H9 (cell line): ENCODE data around the gene UGT1A3. TPM values are rescaled to one million over a fixed set of nuclear protein-coding genes. Genes with fewer than 3 reads are reported as not detected.
"Not testable (repeated sequence)": the region's sequence is repeated elsewhere in the genome, so short reads cannot be mapped to it uniquely, and the experiment has no call there.

Experiments used
- DNase-seq: peaks from one replicate; pipeline ENCODE4 v3.0.0-alpha.2; 2017
- H2AFZ ChIP-seq: one replicate; pipeline ENCODE4 v1.6.1; 2013; ENCODE audit warnings: mild to moderate bottlenecking, low read length, control low read depth, moderate library complexity
- H2AK5ac ChIP-seq: 2 replicates; pipeline ENCODE4 v1.6.1; 2013; ENCODE audit warnings: low read length, control low read depth, mixed read lengths; ENCODE audit not compliant: insufficient read length
- H2BK120ac ChIP-seq: one replicate; pipeline ENCODE4 v1.6.1; 2013; ENCODE audit warnings: low read depth, mild to moderate bottlenecking, low read length, control low read depth, inconsistent platforms; ENCODE audit not compliant: poor library complexity, severe bottlenecking
- H2BK12ac ChIP-seq: 2 replicates; pipeline ENCODE4 v1.6.1; 2013; ENCODE audit warnings: low read length, control low read depth, mixed read lengths, low read depth; ENCODE audit not compliant: insufficient read length
- H2BK15ac ChIP-seq: 2 replicates; pipeline ENCODE4 v1.6.1; 2013; ENCODE audit warnings: low read depth, low read length, control low read depth
- H2BK20ac ChIP-seq: one replicate; pipeline ENCODE4 v1.6.1; 2013; ENCODE audit warnings: low read depth, mild to moderate bottlenecking, low read length, control low read depth, inconsistent platforms; ENCODE audit not compliant: poor library complexity, severe bottlenecking
- H2BK5ac ChIP-seq: 2 replicates; pipeline ENCODE4 v1.6.1; 2013; ENCODE audit warnings: low read length, control low read depth, mixed read lengths; ENCODE audit not compliant: insufficient read length
- H3K14ac ChIP-seq: 2 replicates; pipeline ENCODE4 v1.6.1; 2013; ENCODE audit warnings: low read length, control low read depth; ENCODE audit not compliant: insufficient read depth
- H3K18ac ChIP-seq: 2 replicates; pipeline ENCODE4 v1.6.1; 2013; ENCODE audit warnings: low read depth, mild to moderate bottlenecking, mixed read lengths, low read length, control low read depth; ENCODE audit not compliant: insufficient read length
- H3K23ac ChIP-seq: 2 replicates; pipeline ENCODE4 v1.6.1; 2013; ENCODE audit warnings: low read length, control low read depth, mixed read lengths, low read depth; ENCODE audit not compliant: insufficient read length
- H3K23me2 ChIP-seq: 2 replicates; pipeline ENCODE4 v1.6.1; 2013; ENCODE audit warnings: low read depth, mild to moderate bottlenecking, mixed read lengths, low read length, control low read depth; ENCODE audit not compliant: insufficient read length, poor library complexity, severe bottlenecking
- H3K27ac ChIP-seq: 2 replicates; pipeline ENCODE4 v1.5.1; 2013; ENCODE audit warnings: low read length, control low read depth, mixed read lengths, low read depth; ENCODE audit not compliant: insufficient read length
- H3K27me3 ChIP-seq: 2 replicates; pipeline ENCODE4 v1.6.1; 2013; ENCODE audit warnings: low read length, control low read depth, inconsistent platforms; ENCODE audit not compliant: insufficient read depth
- H3K4ac ChIP-seq: 2 replicates; pipeline ENCODE4 v1.6.1; 2013; ENCODE audit warnings: low read depth, mild to moderate bottlenecking, control low read depth, inconsistent platforms, low read length, moderate library complexity
- H3K4me1 ChIP-seq: 2 replicates; pipeline ENCODE4 v1.6.1; 2013; ENCODE audit warnings: low read length, control low read depth, inconsistent platforms; ENCODE audit not compliant: insufficient read depth
- H3K4me2 ChIP-seq: 2 replicates; pipeline ENCODE4 v1.6.1; 2013; ENCODE audit warnings: low read length, control low read depth, mixed read lengths; ENCODE audit not compliant: insufficient read length, insufficient read depth
- H3K56ac ChIP-seq: 2 replicates; pipeline ENCODE4 v1.6.1; 2013; ENCODE audit warnings: low read depth, mild to moderate bottlenecking, mixed read lengths, low read length, control low read depth; ENCODE audit not compliant: insufficient read length
- H3K79me1 ChIP-seq: 2 replicates; pipeline ENCODE4 v1.6.1; 2013; ENCODE audit warnings: low read depth, mild to moderate bottlenecking, moderate library complexity, low read length, control low read depth, inconsistent platforms; ENCODE audit not compliant: insufficient read depth, poor library complexity, severe bottlenecking
- H3K79me2 ChIP-seq: 2 replicates; pipeline ENCODE4 v1.6.1; 2013; ENCODE audit warnings: low read length, control low read depth, inconsistent platforms; ENCODE audit not compliant: insufficient read depth
- H3K9ac ChIP-seq: 2 replicates; pipeline ENCODE4 v1.6.1; 2013; ENCODE audit warnings: low read length, control low read depth, mixed read lengths; ENCODE audit not compliant: insufficient read length; ENCODE audit errors: extremely low read depth
- H3K9me3 ChIP-seq: one replicate; pipeline ENCODE4 v1.6.1; 2013; ENCODE audit warnings: low read depth, low read length, inconsistent platforms; ENCODE audit not compliant: control insufficient read depth
- H3T11ph ChIP-seq: one replicate; pipeline ENCODE4 v1.6.1; 2013; ENCODE audit warnings: mild to moderate bottlenecking, low read length, control low read depth, inconsistent platforms
- H4K20me1 ChIP-seq: one replicate; pipeline ENCODE4 v1.6.1; 2013; ENCODE audit not compliant: control insufficient read depth, insufficient read length, insufficient read depth
- H4K5ac ChIP-seq: 2 replicates; pipeline ENCODE4 v1.6.1; 2013; ENCODE audit warnings: low read depth, mild to moderate bottlenecking, mixed read lengths, low read length, control low read depth; ENCODE audit not compliant: insufficient read length
- H4K8ac ChIP-seq: replicated peaks from 2 replicates; pipeline ENCODE4 v1.6.1; 2013; ENCODE audit warnings: low read length, control low read depth, mixed read lengths, low read depth; ENCODE audit not compliant: insufficient read length
- H4K91ac ChIP-seq: 2 replicates; pipeline ENCODE4 v1.6.1; 2013; ENCODE audit warnings: low read depth, mild to moderate bottlenecking, moderate library complexity, mixed read lengths, low read length, control low read depth; ENCODE audit not compliant: insufficient read length
- H3K27ac Mint-ChIP-seq, 3 experiments: 2 replicates in 2 of 3; 3 replicates in 1 of 3; pipeline ENCODE4 v1.8.0; 2020 to 2021; ENCODE audit warnings: mixed read lengths in 3 of 3, mild to moderate bottlenecking in 1 of 3, moderate library complexity in 1 of 3
- H3K27me3 Mint-ChIP-seq: 2 replicates; pipeline ENCODE4 v1.8.0; 2021; ENCODE audit warnings: low read depth, mild to moderate bottlenecking, moderate library complexity, mixed read lengths
- H3K36me3 Mint-ChIP-seq, 3 experiments: 2 replicates in 2 of 3; 3 replicates in 1 of 3; pipeline ENCODE4 v1.8.0; 2020 to 2021; ENCODE audit warnings: low read depth in 3 of 3, mixed read lengths in 3 of 3; ENCODE audit not compliant: insufficient read depth in 1 of 3
- H3K4me1 Mint-ChIP-seq, 2 experiments: 2 replicates each; pipeline ENCODE4 v1.8.0; 2020; ENCODE audit warnings: mixed read lengths in 2 of 2
- H3K4me3 Mint-ChIP-seq, 2 experiments: 2 replicates in 1 of 2; 3 replicates in 1 of 2; pipeline ENCODE4 v1.8.0; 2020 to 2021; ENCODE audit warnings: mild to moderate bottlenecking in 2 of 2, mixed read lengths in 2 of 2, moderate library complexity in 1 of 2
- H3K9me3 Mint-ChIP-seq, 2 experiments: 2 replicates in 1 of 2; 3 replicates in 1 of 2; pipeline ENCODE4 v1.8.0; 2020; ENCODE audit warnings: mild to moderate bottlenecking in 2 of 2, mixed read lengths in 2 of 2, moderate library complexity in 1 of 2
- WGBS: extraction: QIAGEN DNeasy Blood & Tissue Kit; methylation state at CpG from one replicate; pipeline ENCODE4 v1.1.7; 2013; ENCODE audit warnings: missing lambda C conversion rate, low lambda C conversion rate, mixed read lengths; ENCODE audit not compliant: insufficient read length; ENCODE audit errors: extremely low coverage; 5-methylcytosine and 5-hydroxymethylcytosine counted together
- total RNA-seq: library from RNA; stranded (reverse); gene quantifications from 2 replicates; pipeline ENCODE4 v1.2.1, GENCODE V29; 2021
- TF ChIP-seq, protein P1 (sequence below): fragments of 200-600 bp; sonication (generic); conservative IDR thresholded peaks from 3 replicates; pipeline ENCODE4 v1.8.0; 2021; ENCODE audit warnings: antibody characterized with exemption, mild to moderate bottlenecking

UGT1A3 gene
- total RNA-seq, 1 experiment from 2014 or later, result not detected

DNA sequence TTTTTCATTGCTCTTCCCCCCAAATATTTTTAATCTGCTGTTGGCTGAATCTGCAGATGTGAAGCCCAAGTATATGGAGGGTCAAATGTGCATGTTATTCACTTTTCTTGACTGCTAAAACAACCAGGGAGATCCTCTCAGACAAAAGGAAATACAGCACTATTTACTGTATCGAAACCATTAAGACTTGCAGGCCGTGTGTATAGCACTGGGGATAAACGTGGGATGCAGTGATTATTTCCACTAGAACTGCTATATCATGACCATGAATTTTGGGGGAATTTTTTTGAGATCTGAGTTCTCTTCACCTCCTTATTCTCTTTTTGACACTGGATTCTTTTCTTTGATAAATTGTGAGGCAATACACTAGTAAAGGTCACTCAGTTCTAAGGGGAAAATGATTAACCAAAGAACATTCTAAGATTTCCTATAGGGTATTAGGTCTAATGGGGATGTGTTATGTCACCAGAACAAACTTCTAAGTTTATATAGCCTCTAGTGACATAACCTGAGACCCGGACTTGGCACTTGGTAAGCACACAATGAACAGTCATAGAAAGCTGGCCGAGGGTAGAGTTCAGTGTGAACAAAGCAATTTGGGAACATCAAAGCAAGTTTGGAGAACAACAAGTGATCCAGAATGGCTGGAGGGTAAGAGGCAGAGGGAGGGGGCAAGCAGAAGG lies 16.4 kb downstream of the UGT1A3 start:
- H2AK5ac ChIP-seq, result no peak overlapping the region
- no peak overlapping the region for H2BK15ac ChIP-seq
- H3K27me3 ChIP-seq, result no peaks in the 10 kb centered on the region
- no peaks in the 10 kb centered on the region for H4K20me1 ChIP-seq
- H3K27ac ChIP-seq, result no peak overlapping the region
- Mint-ChIP-seq H3K4me1 (no peaks in the 10 kb centered on the region), H3K36me3 (peaks cover 6 to 7% (median 6%) of the 10 kb centered on the region in 3 experiments; a peak in 5 of 7 replicates), H3K9me3 (peaks cover 22 to 27% of the 10 kb centered on the region in 2 experiments), H3K4me3 (no peak overlapping the region), H3K27me3 (peaks cover 9% of the 10 kb centered on the region), H3K27ac (no peak overlapping the region)
- H3K56ac ChIP-seq, result no peak overlapping the region
- TF ChIP-seq, protein P1, sequence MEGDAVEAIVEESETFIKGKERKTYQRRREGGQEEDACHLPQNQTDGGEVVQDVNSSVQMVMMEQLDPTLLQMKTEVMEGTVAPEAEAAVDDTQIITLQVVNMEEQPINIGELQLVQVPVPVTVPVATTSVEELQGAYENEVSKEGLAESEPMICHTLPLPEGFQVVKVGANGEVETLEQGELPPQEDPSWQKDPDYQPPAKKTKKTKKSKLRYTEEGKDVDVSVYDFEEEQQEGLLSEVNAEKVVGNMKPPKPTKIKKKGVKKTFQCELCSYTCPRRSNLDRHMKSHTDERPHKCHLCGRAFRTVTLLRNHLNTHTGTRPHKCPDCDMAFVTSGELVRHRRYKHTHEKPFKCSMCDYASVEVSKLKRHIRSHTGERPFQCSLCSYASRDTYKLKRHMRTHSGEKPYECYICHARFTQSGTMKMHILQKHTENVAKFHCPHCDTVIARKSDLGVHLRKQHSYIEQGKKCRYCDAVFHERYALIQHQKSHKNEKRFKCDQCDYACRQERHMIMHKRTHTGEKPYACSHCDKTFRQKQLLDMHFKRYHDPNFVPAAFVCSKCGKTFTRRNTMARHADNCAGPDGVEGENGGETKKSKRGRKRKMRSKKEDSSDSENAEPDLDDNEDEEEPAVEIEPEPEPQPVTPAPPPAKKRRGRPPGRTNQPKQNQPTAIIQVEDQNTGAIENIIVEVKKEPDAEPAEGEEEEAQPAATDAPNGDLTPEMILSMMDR, result no peak
- no peak for DNase-seq
- no CpG with 5 or more reads among the region's 5 CpGs for WGBS
- H3K14ac ChIP-seq, result no peak overlapping the region
- no peak overlapping the region for H2BK5ac ChIP-seq
- H3K23ac ChIP-seq, result no peak overlapping the region
- H3K9me3 ChIP-seq, result no peaks in the 10 kb centered on the region
- no peaks in the 10 kb centered on the region for H3K4me1 ChIP-seq
- no peak overlapping the region for H4K8ac ChIP-seq
- H4K5ac ChIP-seq, result no peak overlapping the region
- H2BK12ac ChIP-seq, result no peak overlapping the region
- no peak overlapping the region for H2BK20ac ChIP-seq
- no peaks in the 10 kb centered on the region for H3K23me2 ChIP-seq
- H2BK120ac ChIP-seq, result no peak overlapping the region
- no peak overlapping the region for H3K4ac ChIP-seq
- no peak overlapping the region for H3K4me2 ChIP-seq
- no peak overlapping the region for H2AFZ ChIP-seq
- H4K91ac ChIP-seq, result no peak overlapping the region
- H3T11ph ChIP-seq, result no peak overlapping the region
- H3K9ac ChIP-seq, result no peak overlapping the region
- no peak overlapping the region for H3K18ac ChIP-seq
- H3K79me2 ChIP-seq, result no peaks in the 10 kb centered on the region
- no peaks in the 10 kb centered on the region for H3K79me1 ChIP-seq

DNA sequence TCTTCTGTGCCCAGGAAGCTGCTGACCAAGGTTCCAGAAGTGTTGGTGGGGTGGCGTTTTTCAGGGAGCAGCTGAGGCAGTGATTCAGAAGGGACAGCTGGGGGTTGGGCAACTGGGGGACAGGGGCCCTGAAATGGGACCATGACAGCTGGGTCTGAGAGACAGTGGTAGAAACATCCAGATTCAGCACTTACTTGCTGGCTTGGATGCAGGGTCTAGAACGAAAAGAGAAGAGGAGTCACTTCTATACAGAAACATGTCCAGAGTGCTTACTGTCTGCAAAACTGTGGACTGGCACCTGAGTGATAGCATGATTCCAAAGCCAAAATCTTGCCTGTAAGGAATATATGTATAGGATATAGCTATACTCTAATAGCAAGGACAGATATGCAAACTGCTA lies 17.0 kb downstream of the UGT1A3 start:
- not testable (repeated sequence) for H2BK15ac ChIP-seq, H3K27me3 Mint-ChIP-seq, H3K56ac ChIP-seq, H3T11ph ChIP-seq, H4K8ac ChIP-seq, H2BK5ac ChIP-seq, H2AK5ac ChIP-seq, H3K4me1 ChIP-seq, H3K4me3 Mint-ChIP-seq, H3K18ac ChIP-seq, H3K27ac Mint-ChIP-seq, H3K27me3 ChIP-seq, H4K5ac ChIP-seq, H3K79me2 ChIP-seq, H2BK12ac ChIP-seq, H3K36me3 Mint-ChIP-seq, H3K79me1 ChIP-seq, H3K9ac ChIP-seq, H3K14ac ChIP-seq, H2BK20ac ChIP-seq, H3K23me2 ChIP-seq, H4K20me1 ChIP-seq, H3K4ac ChIP-seq, H2AFZ ChIP-seq, H3K27ac ChIP-seq, H2BK120ac ChIP-seq, H4K91ac ChIP-seq, H3K23ac ChIP-seq, H3K9me3 ChIP-seq, DNase-seq, H3K4me2 ChIP-seq, H3K4me1 Mint-ChIP-seq
- H3K9me3 Mint-ChIP-seq, result peaks cover 28 to 33% of the 10 kb centered on the region in 2 experiments
- WGBS, result no CpG with 5 or more reads among the region's 2 CpGs
